Lung (tissue), 12 donors: ENCODE data around the gene MCTP2. TPM values are rescaled to one million over a fixed set of nuclear protein-coding genes. Genes with fewer than 3 reads are reported as not detected.

Experiments
- ATAC-seq: fragments of 200-7000 bp; cut with Tn5 transposase; one replicate; pipeline ENCODE4 v1.9.1; 2020; ENCODE audit warnings: moderate number of reproducible peaks; ENCODE audit not compliant: insufficient read depth, low FRiP score
- DNase-seq, 3 donors: peaks; one replicate each; pipeline ENCODE4 v3.0.0-alpha.2; 2013 to 2017
- H3K27ac ChIP-seq, 2 donors: one replicate each; pipeline ENCODE4 v1.5.1; 2013; ENCODE audit warnings: mild to moderate bottlenecking in 2 of 2, moderate library complexity in 2 of 2, control low read depth in 1 of 2, inconsistent platforms in 1 of 2, low read depth in 1 of 2, low read length in 1 of 2
- H3K27me3 ChIP-seq, 3 donors: one replicate each; pipeline ENCODE4 v1.5.1; 2013; ENCODE audit warnings: low read length in 2 of 3; ENCODE audit not compliant: control insufficient read depth in 3 of 3, insufficient read depth in 3 of 3
- H3K36me3 ChIP-seq, 4 donors: one replicate each; pipeline ENCODE4 v1.5.1; 2013; ENCODE audit warnings: low read length in 4 of 4, mild to moderate bottlenecking in 1 of 4, moderate library complexity in 1 of 4; ENCODE audit not compliant: control insufficient read depth in 4 of 4, insufficient read depth in 4 of 4
- H3K4me1 ChIP-seq, 5 donors: one replicate each; pipeline ENCODE4 v1.5.1; 2013; ENCODE audit warnings: low read length in 5 of 5, mild to moderate bottlenecking in 2 of 5, moderate library complexity in 1 of 5; ENCODE audit not compliant: control insufficient read depth in 5 of 5, insufficient read depth in 5 of 5
- H3K4me3 ChIP-seq: one replicate; pipeline ENCODE4 v1.5.1; 2013; ENCODE audit warnings: mild to moderate bottlenecking, control low read depth, moderate library complexity
- H3K9ac ChIP-seq, 2 donors: one replicate each; pipeline ENCODE4 v1.5.1; 2013; ENCODE audit warnings: low read length in 2 of 2, control low read depth in 1 of 2; ENCODE audit not compliant: insufficient read depth in 1 of 2
- H3K9me3 ChIP-seq, 4 donors: one replicate each; pipeline ENCODE4 v1.5.1; 2013; ENCODE audit warnings: low read length in 3 of 4, mild to moderate bottlenecking in 1 of 4, moderate library complexity in 1 of 4; ENCODE audit not compliant: control insufficient read depth in 4 of 4, insufficient read depth in 3 of 4
- WGBS, 2 donors: extraction: QIAGEN DNeasy Blood & Tissue Kit; methylation state at CpG; one replicate each; pipeline ENCODE4 v1.1.7; 2013; 5-methylcytosine and 5-hydroxymethylcytosine counted together
- polyA plus RNA-seq, 2 donors: library from polyadenylated mRNA; stranded (reverse); fragments of 200-250 nt; gene quantifications; one replicate each; pipeline ENCODE4 v1.2.1, GENCODE V29; 2013
- total RNA-seq, 2 donors: library from RNA; depleted of rRNA in 1 of 2; stranded (reverse); fragments of >200 nt in 1 of 2; gene quantifications; one replicate each; pipeline ENCODE4 v1.2.1, GENCODE V29; 2014 to 2021
- TF ChIP-seq, protein P1 (sequence below): IDR thresholded peaks from 2 replicates; pipeline ENCODE4 v1.5.1; 2012; ENCODE audit warnings: mild to moderate bottlenecking; ENCODE audit errors: control extremely low read depth, extremely low read depth
- donor health status: control.
- donor health status: control.
- donor health status: Bipolar disorder and iron deficiency.
- donor health status: healthy.
- donor health status: DM: yes; HTN: yes; CAD: no.

MCTP2 gene
- total and polyA plus RNA-seq, 4 donors = 3.5 to 92.5 (median 30.2) TPM

DNA sequence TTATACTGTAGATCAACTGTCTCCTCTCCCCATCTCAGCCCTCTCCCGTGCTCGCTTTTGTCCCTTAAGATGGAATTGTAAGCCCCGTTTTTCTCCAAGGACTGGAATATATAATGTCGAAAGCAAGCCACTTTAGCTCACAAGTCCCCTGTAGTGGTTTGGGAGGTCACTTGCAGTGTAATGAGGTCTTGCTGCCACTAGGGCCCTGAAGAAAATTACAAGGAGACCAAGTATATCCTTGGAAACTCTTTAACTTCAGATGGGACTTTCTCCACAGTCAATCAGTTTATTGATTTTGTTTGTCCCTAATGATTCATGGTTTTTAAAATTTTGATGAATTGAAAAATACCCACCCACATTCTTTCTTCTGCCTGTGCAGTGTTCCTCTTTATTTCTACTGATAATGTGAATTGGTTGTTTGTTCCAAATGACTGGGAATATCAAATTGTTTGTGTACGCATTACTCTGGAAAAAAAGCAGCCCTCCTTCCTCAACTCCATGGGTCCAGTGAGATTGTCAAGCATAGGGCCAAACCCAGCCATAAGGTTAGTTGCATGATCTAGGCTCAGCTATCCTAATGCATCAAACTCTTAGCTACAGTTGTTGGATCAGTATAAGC lies 294.8 kb downstream of the MCTP2 start:
- DNase-seq = no peak
- WGBS, 2 donors = 75 to 77% methylated on average over 5 of the region's 5 CpGs

DNA sequence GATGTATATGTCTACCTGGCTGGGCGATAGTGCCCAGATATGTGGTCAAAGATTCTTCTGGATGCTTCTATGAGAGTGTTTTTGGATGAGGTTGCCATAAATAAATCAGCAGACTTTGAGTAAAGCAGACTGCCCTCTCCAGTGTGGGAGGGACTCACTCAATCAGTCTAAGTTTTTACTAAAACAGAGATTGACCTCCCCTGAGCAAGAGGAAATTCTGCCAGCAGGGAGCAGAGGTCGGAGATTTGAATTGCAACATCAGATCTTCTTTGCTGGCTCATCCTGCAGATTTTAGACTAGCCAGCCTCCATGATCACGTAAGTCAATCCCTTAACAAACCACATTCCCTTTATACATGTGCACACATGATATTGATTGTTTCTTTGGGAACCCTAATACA lies 300.9 kb downstream of the MCTP2 start:
- ATAC-seq = no peak
- Histone ChIP-seq H3K27ac (no peak overlapping the region), H3K27me3 (no peaks in the 10 kb centered on the region), H3K36me3 (no peaks in the 10 kb centered on the region), H3K4me3 (no peak overlapping the region), H3K9ac (no peak overlapping the region), H3K9me3 (no peaks in the 10 kb centered on the region), H3K4me1 (peaks cover 0 to 4% (median 0%) of the 10 kb centered on the region in 5 donors)
- WGBS, 2 donors = 68 to 74% methylated on average over 3 of the region's 3 CpGs
- TF ChIP-seq, protein P1, sequence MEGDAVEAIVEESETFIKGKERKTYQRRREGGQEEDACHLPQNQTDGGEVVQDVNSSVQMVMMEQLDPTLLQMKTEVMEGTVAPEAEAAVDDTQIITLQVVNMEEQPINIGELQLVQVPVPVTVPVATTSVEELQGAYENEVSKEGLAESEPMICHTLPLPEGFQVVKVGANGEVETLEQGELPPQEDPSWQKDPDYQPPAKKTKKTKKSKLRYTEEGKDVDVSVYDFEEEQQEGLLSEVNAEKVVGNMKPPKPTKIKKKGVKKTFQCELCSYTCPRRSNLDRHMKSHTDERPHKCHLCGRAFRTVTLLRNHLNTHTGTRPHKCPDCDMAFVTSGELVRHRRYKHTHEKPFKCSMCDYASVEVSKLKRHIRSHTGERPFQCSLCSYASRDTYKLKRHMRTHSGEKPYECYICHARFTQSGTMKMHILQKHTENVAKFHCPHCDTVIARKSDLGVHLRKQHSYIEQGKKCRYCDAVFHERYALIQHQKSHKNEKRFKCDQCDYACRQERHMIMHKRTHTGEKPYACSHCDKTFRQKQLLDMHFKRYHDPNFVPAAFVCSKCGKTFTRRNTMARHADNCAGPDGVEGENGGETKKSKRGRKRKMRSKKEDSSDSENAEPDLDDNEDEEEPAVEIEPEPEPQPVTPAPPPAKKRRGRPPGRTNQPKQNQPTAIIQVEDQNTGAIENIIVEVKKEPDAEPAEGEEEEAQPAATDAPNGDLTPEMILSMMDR = no peak
- peak in 2 of 3 donors; percentile 16 to 38 for DNase-seq

More for the DNA sequence above, 294.8 kb downstream of the MCTP2 start:
- no peak for ATAC-seq
- Histone ChIP-seq H3K4me1 (peaks cover 0 to 4% (median 0%) of the 10 kb centered on the region in 5 donors), H3K4me3 (no peak overlapping the region), H3K27ac (no peak overlapping the region), H3K27me3 (no peaks in the 10 kb centered on the region), H3K9ac (no peak overlapping the region), H3K9me3 (no peaks in the 10 kb centered on the region), H3K36me3 (no peaks in the 10 kb centered on the region)
- TF ChIP-seq, protein P1 = no peak
